HL-60/S4 (cell line): ENCODE results near the gene RPUSD4.

Experiments
- in situ Hi-C: fragments of 300-500 bp; cut with MboI; formaldehyde crosslinking; loops from 2 replicates; pipeline ENCODE4 v1.14.3; 2022; ENCODE audit warnings: low sequenced_read_pairs

RPUSD4 gene

GRCh38 chr11:126185259-126186024 is 26.0 kb downstream of the RPUSD4 start:
- in situ Hi-C loops = no loop called here

- in situ Hi-C loops = no loop called here
These were observed 28.5 kb downstream of the RPUSD4 start for GRCh38 chr11:126182787-126183445.

- in situ Hi-C loops = no loop called here
These were observed 29.3 kb downstream of the RPUSD4 start for GRCh38 chr11:126181939-126182730.

GRCh38 chr11:126176853-126177470 is 34.5 kb downstream of the RPUSD4 start:
- in situ Hi-C loops = no loop called here

- in situ Hi-C loops = no loop called here
These were observed 36.1 kb downstream of the RPUSD4 start for GRCh38 chr11:126175393-126175792.

GRCh38 chr11:126174816-126175215 is 36.6 kb downstream of the RPUSD4 start:
- in situ Hi-C loops = no loop called here

GRCh38 chr11:126173257-126173656 is 38.2 kb downstream of the RPUSD4 start:
- in situ Hi-C loops = no loop called here

GRCh38 chr11:126172596-126173038 is 38.8 kb downstream of the RPUSD4 start:
- in situ Hi-C loops = no loop called here

GRCh38 chr11:126169291-126169690 is 42.2 kb downstream of the RPUSD4 start:
- in situ Hi-C loops = no loop called here

- in situ Hi-C loops = no loop called here
These were observed 44.0 kb downstream of the RPUSD4 start for GRCh38 chr11:126167488-126167887.

GRCh38 chr11:126166413-126166812 is 45.0 kb downstream of the RPUSD4 start:
- in situ Hi-C loops = no loop called here

- in situ Hi-C loops = no loop called here
These were observed 45.7 kb downstream of the RPUSD4 start for GRCh38 chr11:126165757-126166156.

- in situ Hi-C loops = no loop called here
These were observed 46.1 kb downstream of the RPUSD4 start for GRCh38 chr11:126165311-126165720.

GRCh38 chr11:126164781-126165180 is 46.7 kb downstream of the RPUSD4 start:
- in situ Hi-C loops = no loop called here

- in situ Hi-C loops = no loop called here
These were observed 47.7 kb downstream of the RPUSD4 start for GRCh38 chr11:126163779-126164178.

- in situ Hi-C loops = no loop called here
These were observed 48.3 kb downstream of the RPUSD4 start for GRCh38 chr11:126163074-126163700.

- in situ Hi-C loops = no loop called here
These were observed 49.0 kb downstream of the RPUSD4 start for GRCh38 chr11:126162306-126163030.

GRCh38 chr11:126161023-126161391 is 50.4 kb downstream of the RPUSD4 start:
- in situ Hi-C loops = no loop called here

- in situ Hi-C loops = no loop called here
These were observed 51.0 kb downstream of the RPUSD4 start for GRCh38 chr11:126160345-126161022.
